Activated naive CD8-positive, alpha-beta T cell treated with anti-CD3 and anti-CD28 coated beads for 36 hours (primary cell): ENCODE measurements around the gene SEMA4F. TPM values are rescaled to one million over a fixed set of nuclear protein-coding genes. Genes with fewer than 3 reads are reported as not detected.

Source experiments
- DNase-seq: peaks from one replicate; pipeline ENCODE4 v3.0.0; 2021
- H3K27ac Mint-ChIP-seq: one replicate; pipeline ENCODE4 v1.8.0; 2022; ENCODE audit warnings: mild to moderate bottlenecking, moderate library complexity, mixed read lengths
- H3K27me3 Mint-ChIP-seq: one replicate; pipeline ENCODE4 v1.8.0; 2022; ENCODE audit warnings: mild to moderate bottlenecking, mixed read lengths
- H3K36me3 Mint-ChIP-seq: one replicate; pipeline ENCODE4 v1.8.0; 2021; ENCODE audit warnings: mild to moderate bottlenecking, mixed read lengths
- H3K4me1 Mint-ChIP-seq: one replicate; pipeline ENCODE4 v1.8.0; 2021; ENCODE audit warnings: mixed read lengths
- H3K4me3 Mint-ChIP-seq: one replicate; pipeline ENCODE4 v1.8.0; 2022; ENCODE audit warnings: mild to moderate bottlenecking, moderate library complexity, mixed read lengths
- H3K9me3 Mint-ChIP-seq: one replicate; pipeline ENCODE4 v1.8.0; 2022; ENCODE audit warnings: mixed read lengths
- total RNA-seq, 2 experiments: library from RNA; stranded (reverse); gene quantifications; one replicate each; pipeline ENCODE4 v1.2.3, GENCODE V29; 2021

Gene SEMA4F
- total RNA-seq, 2 experiments from 2014 or later = 3.9 to 4.2 TPM

DNA sequence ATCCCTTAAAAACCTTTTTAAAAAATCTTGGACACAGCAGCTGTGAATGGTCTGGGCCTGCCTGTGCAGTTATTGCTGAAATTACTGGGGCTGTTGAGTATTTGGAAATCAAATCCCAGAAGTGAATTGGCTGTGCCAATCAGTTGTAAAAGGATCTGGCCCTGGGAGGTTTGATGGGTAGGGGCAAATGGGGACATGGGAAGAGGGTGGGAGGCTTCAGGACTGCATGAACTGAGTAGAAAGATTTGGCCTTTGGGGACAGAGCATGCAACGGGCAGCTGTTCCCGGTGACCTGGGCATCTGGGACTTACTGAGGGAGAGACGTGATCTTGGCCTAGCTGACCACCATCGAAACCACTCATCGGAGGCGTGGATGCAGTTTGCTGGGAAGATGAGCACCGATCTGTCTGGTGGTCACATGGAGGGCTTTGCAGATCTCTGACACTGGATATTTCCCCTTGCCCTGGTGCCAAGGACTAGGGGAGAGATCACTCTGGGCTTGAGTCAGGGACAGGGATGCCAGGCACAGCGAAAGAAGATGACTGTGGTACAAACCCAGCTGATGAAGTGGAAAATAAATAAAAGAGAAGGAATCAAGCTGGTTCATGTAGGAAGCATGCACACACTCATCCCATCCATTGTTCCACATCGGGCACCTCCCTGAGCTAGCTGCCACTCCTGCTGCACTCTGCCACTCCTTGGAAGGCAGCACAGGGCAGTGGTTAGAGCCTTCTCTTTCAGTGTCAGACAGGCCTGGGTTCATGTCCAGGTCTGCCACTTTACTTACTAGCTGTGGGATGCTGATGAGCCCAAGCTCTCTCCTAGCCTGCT, 58.4 kb downstream of the SEMA4F start:
- DNase-seq = no peak
- Mint-ChIP-seq H3K27ac (no peak overlapping the region), H3K36me3 (peaks cover 2% of the 10 kb centered on the region)

DNA sequence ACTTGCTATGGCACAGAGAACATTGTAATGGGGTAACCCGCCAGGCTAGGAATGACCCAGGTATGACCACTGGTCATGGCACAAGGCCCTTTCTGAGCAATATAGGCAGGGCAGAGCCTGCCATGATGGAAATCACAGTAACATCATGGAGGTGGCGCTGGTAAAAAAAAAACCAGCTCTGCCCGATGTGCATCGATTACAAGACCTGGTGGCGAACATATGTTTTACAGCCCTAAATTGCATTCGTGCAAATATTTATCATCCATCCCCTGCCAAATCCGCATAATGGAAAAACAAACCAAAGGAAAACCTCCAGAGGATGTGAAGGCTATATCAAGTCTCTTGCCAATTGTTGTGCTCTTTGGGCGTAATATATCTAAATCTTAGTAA, 60.6 kb downstream of the SEMA4F start:
- DNase-seq = no peak
- peak overlapping the region; percentile 77 for H3K4me3 Mint-ChIP-seq
- peaks cover 4% of the 10 kb centered on the region for H3K27me3 Mint-ChIP-seq
- no peaks in the 10 kb centered on the region for H3K36me3 Mint-ChIP-seq
- peaks cover 8% of the 10 kb centered on the region for H3K4me1 Mint-ChIP-seq
- no peak overlapping the region for H3K27ac Mint-ChIP-seq
- H3K9me3 Mint-ChIP-seq = no peaks in the 10 kb centered on the region

More for the DNA sequence above, 58.4 kb downstream of the SEMA4F start:
- Mint-ChIP-seq H3K4me3 (no peak overlapping the region), H3K9me3 (no peaks in the 10 kb centered on the region), H3K4me1 (peaks cover 11% of the 10 kb centered on the region), H3K27me3 (peaks cover 4% of the 10 kb centered on the region)

DNA sequence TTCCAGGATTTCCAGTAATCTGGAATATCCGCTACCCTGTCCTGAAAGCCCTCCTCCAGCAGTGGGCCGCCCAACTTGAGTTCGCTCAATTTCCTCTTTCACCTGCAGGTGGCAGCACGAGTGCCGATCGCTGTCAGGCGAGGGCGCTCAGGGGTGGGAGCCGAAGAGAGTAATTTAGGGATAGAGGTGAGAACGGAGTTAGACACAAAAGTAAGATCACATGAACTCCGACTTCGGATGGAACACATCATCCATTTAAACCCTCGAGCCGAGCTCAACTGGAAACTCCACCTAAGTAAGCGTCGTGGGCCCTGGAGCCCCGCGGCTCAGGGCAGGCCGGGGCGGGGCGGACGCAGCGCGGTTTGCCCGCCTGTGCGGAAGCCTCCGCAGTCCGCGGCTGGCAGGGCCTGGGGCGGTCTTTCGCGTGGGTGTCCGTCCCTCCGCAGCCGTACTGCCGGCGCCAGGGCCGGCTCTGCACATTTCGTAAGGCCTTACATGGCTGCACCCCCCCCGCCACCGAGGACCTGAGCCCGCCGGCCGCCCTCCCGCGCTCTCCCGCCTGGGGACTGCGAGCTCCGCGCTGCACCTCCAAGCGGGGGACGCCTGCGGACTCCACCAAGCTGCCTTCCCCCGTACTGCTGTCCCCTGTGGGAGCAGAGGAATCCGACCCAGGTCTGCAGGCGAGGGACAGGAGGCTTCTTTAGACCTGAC, 61.2 kb downstream of the SEMA4F start:
- no peak overlapping the region for H3K27ac Mint-ChIP-seq

DNA sequence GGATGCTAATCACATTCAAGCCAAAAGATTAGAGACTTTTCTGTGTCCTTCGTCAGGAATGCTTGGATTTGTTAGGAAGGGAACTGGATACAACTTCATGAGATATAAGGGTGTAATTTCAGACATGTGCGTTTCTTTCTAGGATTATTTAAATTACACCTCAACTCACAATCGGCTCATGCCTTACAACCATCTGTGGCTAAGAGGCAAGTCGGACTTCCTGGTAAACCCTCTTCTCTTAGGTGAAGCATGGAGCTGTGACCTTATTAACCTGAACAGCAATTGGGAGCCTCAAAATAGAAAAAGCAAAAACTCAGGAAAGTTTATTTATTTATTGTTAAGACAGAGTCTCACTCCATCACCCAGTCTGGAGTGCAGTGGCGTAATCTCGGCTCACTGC, 61.8 kb downstream of the SEMA4F start:
- Mint-ChIP-seq H3K4me1 (peaks cover 8% of the 10 kb centered on the region), H3K27me3 (peaks cover 4% of the 10 kb centered on the region), H3K27ac (no peak overlapping the region), H3K36me3 (no peaks in the 10 kb centered on the region), H3K9me3 (no peaks in the 10 kb centered on the region), H3K4me3 (peak overlapping the region; percentile 72)
- no peak for DNase-seq

More for the DNA sequence above, 61.2 kb downstream of the SEMA4F start:
- H3K27me3 Mint-ChIP-seq = peaks cover 4% of the 10 kb centered on the region
- H3K9me3 Mint-ChIP-seq = no peaks in the 10 kb centered on the region
- peaks cover 8% of the 10 kb centered on the region for H3K4me1 Mint-ChIP-seq
- H3K4me3 Mint-ChIP-seq = peak overlapping the region; percentile 77
- DNase-seq = peak; percentile 82
- no peaks in the 10 kb centered on the region for H3K36me3 Mint-ChIP-seq

DNA sequence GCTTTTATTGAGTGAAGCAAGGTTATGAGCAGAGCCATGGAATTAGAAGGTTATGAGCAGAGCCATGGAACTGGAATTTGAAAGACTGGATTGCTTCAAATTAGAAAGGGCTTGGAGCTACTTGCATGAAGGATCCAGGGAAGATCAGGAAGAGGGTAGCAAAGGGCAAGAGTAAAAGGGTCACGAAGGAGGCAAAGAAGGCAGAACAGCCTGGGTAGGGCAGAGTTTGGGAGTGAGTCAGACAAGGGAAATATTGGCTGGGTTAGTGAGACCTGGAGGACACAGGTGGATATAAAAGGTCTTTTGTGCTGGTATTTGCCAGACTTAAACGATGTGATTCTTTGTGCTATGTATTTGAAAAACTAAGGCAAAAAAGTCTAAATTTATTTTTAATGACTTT, 65.0 kb downstream of the SEMA4F start:
- Mint-ChIP-seq H3K27me3 (peaks cover 6% of the 10 kb centered on the region), H3K27ac (no peak overlapping the region), H3K36me3 (no peaks in the 10 kb centered on the region), H3K4me1 (peaks cover 8% of the 10 kb centered on the region), H3K4me3 (no peak overlapping the region), H3K9me3 (no peaks in the 10 kb centered on the region)
- DNase-seq = no peak

DNA sequence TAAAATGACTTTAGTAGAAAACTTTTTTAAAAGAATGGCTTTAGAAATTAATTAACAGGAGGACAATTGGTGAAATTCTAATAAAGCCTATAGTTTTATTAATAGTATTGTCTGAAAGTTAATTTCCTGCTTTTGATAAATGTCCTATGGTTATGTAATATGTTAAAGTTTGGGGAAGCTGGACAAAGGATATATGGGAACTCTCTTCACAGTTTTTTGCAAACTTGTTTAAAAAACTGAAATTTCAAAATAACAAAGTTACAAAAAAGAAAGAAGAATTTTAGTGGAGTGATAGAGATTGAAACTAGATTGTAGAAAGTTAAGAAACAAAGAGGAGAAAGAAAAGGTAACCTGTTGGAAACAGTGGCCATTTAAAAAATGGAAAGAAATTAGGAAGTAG, 67.3 kb downstream of the SEMA4F start:
- Mint-ChIP-seq H3K9me3 (no peaks in the 10 kb centered on the region), H3K27ac (no peak overlapping the region), H3K4me3 (no peak overlapping the region), H3K36me3 (no peaks in the 10 kb centered on the region), H3K4me1 (no peaks in the 10 kb centered on the region), H3K27me3 (peaks cover 3% of the 10 kb centered on the region)
- DNase-seq = no peak

DNA sequence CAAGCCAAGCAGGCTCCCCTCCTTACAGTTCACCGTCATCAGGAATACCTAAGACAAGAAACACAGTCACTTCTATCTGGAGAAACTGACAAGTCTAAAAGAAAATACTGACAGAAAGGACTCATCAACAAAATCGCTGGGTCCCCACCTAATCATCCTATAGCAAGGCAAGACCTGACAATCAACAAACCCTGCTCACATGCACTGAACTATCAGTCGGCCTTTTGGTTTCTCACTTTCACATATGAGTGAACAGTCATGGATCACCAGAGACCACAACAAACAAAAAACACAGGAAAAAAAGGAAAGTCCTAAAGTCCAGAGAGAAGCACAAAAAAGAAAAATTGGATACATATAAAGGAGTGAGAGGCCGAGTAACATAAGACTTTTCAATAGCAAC, 70.4 kb downstream of the SEMA4F start:
- H3K4me1 Mint-ChIP-seq = no peaks in the 10 kb centered on the region
- H3K9me3 Mint-ChIP-seq = peaks cover 4% of the 10 kb centered on the region
- peaks cover 3% of the 10 kb centered on the region for H3K27me3 Mint-ChIP-seq
- no peak overlapping the region for H3K4me3 Mint-ChIP-seq
- DNase-seq = no peak
- no peaks in the 10 kb centered on the region for H3K36me3 Mint-ChIP-seq
- H3K27ac Mint-ChIP-seq = no peak overlapping the region

DNA sequence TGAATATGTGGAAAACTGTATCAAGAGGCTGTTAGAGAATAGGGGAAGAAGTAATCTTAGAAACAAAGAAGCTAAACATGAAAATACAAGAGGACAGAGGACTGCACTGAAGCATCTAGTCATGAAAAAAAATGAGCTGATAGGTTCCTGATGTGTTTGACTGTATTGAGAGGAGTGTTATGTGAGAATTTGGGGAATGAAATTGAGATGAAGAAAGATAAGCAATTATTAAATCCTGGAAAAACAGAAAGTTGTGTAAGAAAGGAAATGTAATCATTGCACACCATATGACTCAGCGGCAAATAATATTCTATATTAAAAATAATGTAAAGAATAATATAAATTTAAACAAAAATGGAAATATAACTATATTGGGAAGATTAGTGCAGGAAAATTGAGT, 71.2 kb downstream of the SEMA4F start:
- peaks cover 7% of the 10 kb centered on the region for H3K9me3 Mint-ChIP-seq
- no peaks in the 10 kb centered on the region for H3K4me1 Mint-ChIP-seq
- H3K27me3 Mint-ChIP-seq = peaks cover 3% of the 10 kb centered on the region
- no peak overlapping the region for H3K4me3 Mint-ChIP-seq
- DNase-seq = no peak
- H3K27ac Mint-ChIP-seq = no peak overlapping the region
- no peaks in the 10 kb centered on the region for H3K36me3 Mint-ChIP-seq

DNA sequence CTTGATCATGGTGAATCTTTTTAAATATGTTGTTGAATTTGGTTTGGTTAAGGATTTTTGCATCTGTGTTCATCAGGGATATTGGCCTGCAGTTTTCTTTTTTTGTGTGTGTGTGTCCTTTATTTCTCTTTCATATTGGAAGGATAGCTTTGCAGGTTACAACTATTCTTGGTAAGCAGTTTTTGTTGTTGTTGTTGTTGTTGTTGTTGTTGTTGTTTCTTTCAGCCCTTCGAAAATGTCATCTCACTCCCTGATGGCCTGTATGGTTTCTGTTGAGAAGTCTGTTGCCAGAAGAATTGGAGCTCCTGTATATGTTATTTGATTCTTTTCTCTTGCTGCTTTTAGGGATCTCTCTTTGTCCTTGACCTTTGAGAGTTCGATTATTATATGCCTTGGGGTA, 74.8 kb downstream of the SEMA4F start:
- H3K36me3 Mint-ChIP-seq = no peaks in the 10 kb centered on the region
- no peaks in the 10 kb centered on the region for H3K4me1 Mint-ChIP-seq
- H3K4me3 Mint-ChIP-seq = no peak overlapping the region
- H3K9me3 Mint-ChIP-seq = peaks cover 9% of the 10 kb centered on the region
- no peak overlapping the region for H3K27ac Mint-ChIP-seq
- H3K27me3 Mint-ChIP-seq = peaks cover 4% of the 10 kb centered on the region
- no peak for DNase-seq

DNA sequence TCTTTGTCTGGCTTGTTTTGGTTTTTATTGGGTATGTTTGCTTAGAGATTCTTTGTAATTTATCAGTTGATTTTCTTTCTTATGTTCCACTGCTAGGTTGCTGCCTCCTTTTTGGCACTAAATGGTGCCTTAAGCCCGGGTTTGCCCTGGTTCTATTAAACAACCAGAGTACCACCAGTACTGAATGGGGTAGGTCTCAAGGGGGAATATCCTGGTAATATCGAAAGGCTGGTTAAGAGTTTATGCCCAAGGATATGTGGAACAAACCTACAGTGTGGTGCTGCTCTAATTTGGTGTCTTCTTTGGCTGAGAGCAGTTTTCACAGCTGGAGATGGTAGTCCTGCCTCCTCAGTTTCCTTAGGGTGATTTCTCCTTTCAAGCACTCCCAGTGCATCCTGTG, 76.5 kb downstream of the SEMA4F start:
- H3K36me3 Mint-ChIP-seq = no peaks in the 10 kb centered on the region
- peaks cover 4% of the 10 kb centered on the region for H3K27me3 Mint-ChIP-seq
- peaks cover 5% of the 10 kb centered on the region for H3K4me1 Mint-ChIP-seq
- peaks cover 9% of the 10 kb centered on the region for H3K9me3 Mint-ChIP-seq
- no peak for DNase-seq
- no peak overlapping the region for H3K27ac Mint-ChIP-seq
- no peak overlapping the region for H3K4me3 Mint-ChIP-seq

Other genes with a start within 250 kb of the SEMA4F start
- gene C2orf81, start 232.6 kb upstream of the SEMA4F start, total RNA-seq = 1 to 10 TPM; 5.1 to 6.2 TPM
- gene WDR54, start 232.5 kb upstream of the SEMA4F start, total RNA-seq = 10 to 100 TPM; 88.6 to 90.2 TPM
- 1 to 10 TPM; 1.6 to 1.8 TPM for gene RTKN, start 212.3 kb upstream of the SEMA4F start, total RNA-seq
- gene INO80B, start 199.2 kb upstream of the SEMA4F start, total RNA-seq = 10 to 100 TPM; 29.0 to 30.9 TPM
- 10 to 100 TPM; 19.1 to 20.1 TPM for gene WBP1, start 195.8 kb upstream of the SEMA4F start, total RNA-seq
- gene MOGS, start 188.9 kb upstream of the SEMA4F start, total RNA-seq = 10 to 100 TPM; 54.7 to 59.5 TPM
- gene MRPL53, start 181.6 kb upstream of the SEMA4F start, total RNA-seq = 100 to 1,000 TPM; 105 to 111 TPM
- 10 to 100 TPM in 1 of 2 experiments, 1 to 10 TPM in 1; 8.0 to 11.8 TPM for gene CCDC142, start 171.2 kb upstream of the SEMA4F start, total RNA-seq
- 10 to 100 TPM; 22.7 to 23.2 TPM for gene TTC31, start 171.2 kb upstream of the SEMA4F start, total RNA-seq
- gene LBX2, start 154.6 kb upstream of the SEMA4F start, total RNA-seq = under 1 TPM in 1 of 2 experiments, not detected in 1; 0.18 TPM
- gene PCGF1, start 146.6 kb upstream of the SEMA4F start, total RNA-seq = 10 to 100 TPM; 17.7 to 18.9 TPM
- gene TLX2, start 139.8 kb upstream of the SEMA4F start, total RNA-seq = under 1 TPM in 1 of 2 experiments, not detected in 1; 0.12 TPM
- under 1 TPM; 0.16 to 0.27 TPM for gene DQX1, start 128.0 kb upstream of the SEMA4F start, total RNA-seq
- 100 to 1,000 TPM; 138 to 140 TPM for gene AUP1, start 124.5 kb upstream of the SEMA4F start, total RNA-seq
- 10 to 100 TPM; 56.8 to 59.3 TPM for gene HTRA2, start 124.3 kb upstream of the SEMA4F start, total RNA-seq
- gene LOXL3, start 100.3 kb upstream of the SEMA4F start, total RNA-seq = 1 to 10 TPM; 1.9 to 2.7 TPM
- gene DOK1, start 99.5 kb upstream of the SEMA4F start, total RNA-seq = 10 to 100 TPM; 19.6 to 23.5 TPM
- gene M1AP, start 5.9 kb upstream of the SEMA4F start, total RNA-seq = under 1 TPM in 1 of 2 experiments, not detected in 1; 0.23 TPM
- 100 to 1,000 TPM; 101 to 102 TPM for gene HK2, start 179.9 kb downstream of the SEMA4F start, total RNA-seq